SIG-M5 treated with dmso at 0.1 percent for 504 hours (cell line): ENCODE results near the gene PYROXD2.
"Not testable (repeated sequence)": the region's sequence is repeated elsewhere in the genome, so short reads cannot be mapped to it uniquely, and the experiment has no call there.

Experiments used
- DNase-seq: peaks from one replicate; lab custom pipeline; 2025; ENCODE audit not compliant: unreplicated experiment; lab: John Stamatoyannopoulos, UW

The PYROXD2 gene

GRCh38 chr10:98396096-98397063 lies 18.6 kb downstream of the PYROXD2 start:
- DNase-seq = no peak

DNA sequence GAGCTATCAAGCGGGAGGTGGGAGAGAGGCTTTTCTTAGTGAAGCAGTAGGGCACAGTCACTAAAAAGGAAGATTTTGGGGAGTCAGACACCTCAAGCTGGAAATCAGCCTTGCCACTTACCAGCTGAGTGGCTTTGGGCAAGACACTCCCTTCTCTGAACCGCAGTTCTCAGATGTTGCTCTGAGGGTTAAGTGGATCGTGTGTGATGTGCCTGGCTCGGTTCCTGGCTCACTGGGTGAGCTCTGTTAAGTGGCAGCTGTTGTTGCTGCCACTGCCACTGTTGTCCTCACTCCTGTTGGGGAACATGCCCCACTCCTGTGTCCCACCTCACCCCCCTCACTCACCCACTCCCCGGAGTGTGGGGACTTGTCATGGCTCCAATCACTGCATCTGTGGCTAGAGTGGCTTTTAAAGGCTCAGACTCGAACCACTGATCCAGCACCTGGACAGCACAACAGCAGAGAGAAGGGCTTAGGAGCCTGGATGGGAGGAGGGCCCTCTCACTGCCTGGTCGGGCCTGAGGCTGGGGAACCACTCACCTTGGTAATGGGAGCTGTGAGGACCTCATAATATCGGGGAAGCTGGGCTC lies 20.0 kb downstream of the PYROXD2 start:
- no peak for DNase-seq

DNA sequence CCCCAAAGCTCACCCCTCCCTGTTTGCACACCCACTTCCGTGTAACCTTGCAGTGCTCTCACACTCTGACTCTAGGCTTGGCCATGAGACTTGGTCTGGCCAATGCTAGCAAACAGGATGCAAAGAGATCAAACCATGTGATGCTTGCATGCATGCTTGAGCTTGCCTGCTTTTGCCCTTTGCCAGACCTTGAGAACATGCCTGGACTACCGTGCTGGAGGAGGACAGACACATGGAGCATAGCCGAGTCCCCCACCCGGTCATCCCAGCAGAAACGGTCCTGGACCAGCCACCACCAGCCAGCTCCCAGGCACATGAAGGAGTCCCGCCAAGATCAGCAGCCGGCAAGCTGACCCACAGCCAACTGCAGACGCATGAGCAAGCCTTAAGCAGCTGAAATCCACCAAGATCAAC lies 23.4 kb downstream of the PYROXD2 start:
- no peak for DNase-seq

GRCh38 chr10:98391065-98391464 lies 23.9 kb downstream of the PYROXD2 start:
- DNase-seq = peak; percentile 36

- no peak for DNase-seq
Observed at GRCh38 chr10:98390406-98390805, 24.6 kb downstream of the PYROXD2 start.

GRCh38 chr10:98389398-98389797 lies 25.6 kb downstream of the PYROXD2 start:
- DNase-seq = no peak

DNA sequence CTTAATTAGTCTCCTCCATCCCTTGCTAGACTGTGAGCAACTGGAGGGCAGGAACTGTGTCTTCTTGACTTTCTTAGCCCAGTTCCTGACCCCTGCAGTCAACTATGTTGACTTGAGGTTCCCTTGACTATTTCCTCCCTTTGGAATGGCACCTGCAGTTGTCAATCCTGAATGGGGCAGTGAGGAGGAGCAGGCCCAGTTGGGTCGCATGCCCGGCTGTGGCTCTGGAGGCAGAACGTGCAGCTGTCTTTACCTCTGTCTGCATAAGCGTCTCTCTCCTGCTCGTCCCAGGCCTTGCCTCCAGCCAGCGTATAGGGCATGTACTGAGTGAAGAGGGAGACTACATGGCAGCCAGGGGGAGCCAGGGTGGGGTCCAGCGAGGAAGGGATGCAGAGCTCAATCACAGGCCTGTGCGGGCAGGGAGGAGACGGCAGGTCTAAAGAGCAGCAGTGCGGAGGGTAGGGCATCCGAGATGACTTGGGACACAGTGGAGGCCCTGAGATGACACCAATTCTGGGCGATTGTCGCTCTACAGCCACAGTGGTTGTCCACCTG lies 26.8 kb downstream of the PYROXD2 start:
- DNase-seq = no peak

DNA sequence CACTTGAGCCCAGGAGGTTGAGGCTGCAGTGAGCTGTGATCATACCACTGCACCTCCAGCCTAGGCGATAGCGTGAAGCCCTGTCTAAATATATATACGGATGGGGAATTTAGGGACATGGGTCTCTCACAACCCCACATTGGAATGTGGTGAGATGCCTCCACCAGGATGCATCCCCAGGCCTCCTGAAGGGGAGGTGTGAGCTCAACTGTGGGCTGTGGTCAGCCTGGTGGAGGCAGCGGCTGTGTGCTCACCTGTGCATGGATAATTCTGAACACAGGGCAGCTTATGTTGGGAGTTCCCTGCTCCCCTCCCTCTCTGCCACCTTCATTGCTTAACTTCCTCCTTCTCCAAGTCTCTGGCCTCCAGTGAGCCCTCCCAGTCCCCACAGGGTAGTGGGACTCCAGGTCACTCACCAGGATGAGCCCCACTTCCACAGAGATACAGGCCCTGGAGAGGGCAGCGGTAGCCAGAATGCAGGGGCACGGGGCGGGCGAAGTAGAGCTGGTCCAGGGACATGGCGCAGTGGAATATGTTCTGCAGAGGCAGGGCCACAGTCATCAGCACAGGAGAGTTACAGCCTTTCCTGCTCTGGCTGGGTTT lies 30.4 kb downstream of the PYROXD2 start:
- no peak for DNase-seq

GRCh38 chr10:98383869-98384268 lies 31.1 kb downstream of the PYROXD2 start:
- no peak for DNase-seq

GRCh38 chr10:98383134-98383667 lies 31.8 kb downstream of the PYROXD2 start:
- not testable (repeated sequence) for DNase-seq

GRCh38 chr10:98382691-98383101 lies 32.3 kb downstream of the PYROXD2 start:
- no peak for DNase-seq

DNA sequence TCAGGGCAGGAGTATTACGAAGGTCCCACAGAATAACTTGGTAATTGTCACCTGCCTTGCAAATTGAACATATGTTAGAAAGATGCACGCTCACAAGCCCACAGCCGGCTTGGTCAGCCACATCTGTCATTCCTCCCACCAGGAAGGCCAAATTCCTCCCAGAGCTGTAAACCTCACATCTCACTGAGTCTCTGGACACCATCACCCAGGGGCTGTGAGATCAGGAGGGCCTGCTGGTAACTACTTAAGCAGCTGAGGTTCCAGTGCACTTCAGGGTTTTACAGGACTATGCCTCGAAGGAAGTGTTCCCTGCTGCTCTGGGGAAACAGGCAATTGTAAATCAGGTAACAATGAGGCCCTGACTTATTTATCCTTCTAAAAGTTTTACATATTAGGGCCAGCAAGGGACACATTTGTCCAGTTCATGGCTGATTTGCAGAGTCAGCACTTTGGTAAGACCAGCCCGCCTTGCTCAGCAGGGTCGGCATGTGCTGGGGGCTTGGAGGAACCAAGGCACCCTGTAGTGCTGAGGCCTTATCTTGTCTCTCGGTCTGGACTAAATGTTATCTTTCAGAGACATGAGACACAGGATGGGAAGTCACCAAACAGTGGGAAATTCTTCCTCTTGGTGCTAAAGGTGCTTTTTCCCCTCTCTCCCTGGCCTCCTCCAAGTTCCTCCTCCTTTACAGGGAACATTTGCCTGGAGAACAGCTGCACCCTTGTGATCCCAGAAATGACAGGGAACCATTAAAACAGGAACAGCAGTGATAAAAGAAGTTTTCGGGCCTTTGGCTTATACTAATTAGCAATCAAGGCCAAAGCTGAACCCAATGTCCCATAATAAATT lies 34.3 kb downstream of the PYROXD2 start:
- DNase-seq = no peak

DNA sequence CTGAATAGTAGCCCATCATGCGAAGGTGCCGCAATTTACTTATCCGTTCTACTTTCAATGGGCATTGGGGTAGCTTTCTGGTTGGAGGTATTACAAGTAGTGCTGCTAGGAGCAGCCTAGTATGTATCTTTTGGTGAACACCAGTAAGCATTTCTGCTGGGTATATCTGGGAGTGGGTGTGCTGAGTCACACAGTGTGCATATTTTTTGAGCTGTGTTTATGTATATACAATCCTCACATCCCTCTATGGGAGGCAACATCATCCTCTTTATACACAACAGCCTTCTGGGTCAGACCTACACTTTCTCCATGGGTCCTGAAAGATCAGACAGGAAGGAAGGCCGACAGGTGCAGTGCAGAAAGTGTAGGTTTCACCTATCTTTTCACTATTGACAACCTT lies 36.3 kb downstream of the PYROXD2 start:
- no peak for DNase-seq

DNA sequence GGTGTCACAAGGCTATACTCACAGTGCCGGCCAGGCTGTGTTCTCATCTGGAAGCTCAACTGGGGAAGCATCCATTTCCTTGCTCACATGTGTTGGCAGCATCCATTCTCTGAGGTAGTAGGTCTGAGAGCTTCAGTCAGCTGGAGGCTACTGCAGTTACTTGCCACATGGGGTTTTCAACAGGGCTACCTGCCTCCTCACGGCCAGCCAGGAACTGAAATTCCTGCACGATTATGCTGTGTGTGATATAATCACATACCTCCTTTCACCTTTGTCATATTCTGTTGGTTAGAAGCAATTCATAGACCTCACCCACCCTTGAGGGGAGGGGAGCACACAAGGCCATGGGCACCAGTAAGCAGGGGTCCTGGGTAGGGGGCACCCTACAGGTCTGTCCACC lies 37.4 kb downstream of the PYROXD2 start:
- no peak for DNase-seq

DNA sequence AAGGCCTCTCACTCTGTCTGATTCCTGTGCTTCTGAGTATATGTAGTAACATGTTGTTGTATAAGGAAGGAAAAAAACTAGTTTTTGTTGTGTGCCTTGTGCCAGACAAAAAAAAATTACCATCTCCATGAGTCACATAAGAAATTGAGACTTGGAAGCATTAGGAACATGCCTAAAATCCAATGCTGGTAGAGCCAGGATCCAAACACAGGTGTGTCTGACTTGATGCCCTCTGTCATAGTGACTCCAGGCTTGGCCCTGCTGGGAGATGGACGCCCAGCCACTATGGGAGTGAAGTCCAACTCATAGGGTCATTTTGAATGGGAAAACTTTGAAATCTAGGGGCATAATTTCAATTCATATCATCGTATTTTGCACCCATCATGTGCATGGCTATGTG lies 38.0 kb downstream of the PYROXD2 start:
- no peak for DNase-seq

DNA sequence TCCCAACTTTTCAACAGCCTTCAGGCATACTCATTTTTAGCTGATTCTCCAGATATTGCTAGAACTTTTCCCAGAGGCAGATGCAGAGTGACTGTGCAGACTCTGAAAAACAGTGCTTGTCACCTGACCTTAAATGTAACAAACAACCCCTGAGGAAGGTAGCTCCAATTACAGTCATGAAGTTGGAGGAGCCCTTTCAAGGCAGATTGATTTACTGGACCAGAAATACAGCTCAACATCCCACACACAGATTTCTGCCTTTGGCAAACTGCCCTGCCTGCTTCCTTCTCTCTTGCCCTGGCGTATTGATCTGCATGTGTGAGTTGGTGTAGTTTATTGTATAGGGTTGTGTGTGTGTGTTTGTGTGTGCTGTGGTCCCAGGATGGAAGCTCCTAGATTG lies 38.5 kb downstream of the PYROXD2 start:
- no peak for DNase-seq

GRCh38 chr10:98374217-98374985 lies 40.6 kb downstream of the PYROXD2 start:
- no peak for DNase-seq

GRCh38 chr10:98373260-98374040 lies 41.5 kb downstream of the PYROXD2 start:
- DNase-seq = no peak
